Suppressor macrophage treated with lipopolysaccharide for 4 hours (primary cell): ENCODE data around the gene EDNRB.
"Not testable (repeated sequence)": the region's sequence is repeated elsewhere in the genome, so short reads cannot be mapped to it uniquely, and the experiment has no call there.

ENCODE experiments used
- DNase-seq: peaks from one replicate; pipeline ENCODE4 v3.0.0-alpha.2; 2020

EDNRB gene

DNA sequence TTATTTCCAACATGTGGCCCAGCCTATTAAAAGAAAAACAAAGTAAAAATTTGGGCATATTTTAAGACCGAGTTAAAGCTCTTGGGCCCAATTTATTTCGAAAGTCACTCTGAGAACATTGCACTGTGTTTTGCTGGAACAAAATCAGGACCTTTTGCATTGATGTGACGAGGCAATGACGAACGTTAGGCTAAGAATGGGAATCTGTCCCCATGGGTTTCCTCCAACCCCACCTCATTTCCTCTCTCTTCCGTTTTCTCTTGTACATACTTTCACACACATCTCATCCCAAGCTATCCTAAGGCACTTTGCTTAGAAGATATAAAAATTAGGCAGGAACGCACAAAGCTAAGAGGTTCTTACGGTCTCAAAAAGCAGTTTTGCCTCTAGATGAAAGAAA is 22.1 kb downstream of the EDNRB start:
- DNase-seq: no peak

DNA sequence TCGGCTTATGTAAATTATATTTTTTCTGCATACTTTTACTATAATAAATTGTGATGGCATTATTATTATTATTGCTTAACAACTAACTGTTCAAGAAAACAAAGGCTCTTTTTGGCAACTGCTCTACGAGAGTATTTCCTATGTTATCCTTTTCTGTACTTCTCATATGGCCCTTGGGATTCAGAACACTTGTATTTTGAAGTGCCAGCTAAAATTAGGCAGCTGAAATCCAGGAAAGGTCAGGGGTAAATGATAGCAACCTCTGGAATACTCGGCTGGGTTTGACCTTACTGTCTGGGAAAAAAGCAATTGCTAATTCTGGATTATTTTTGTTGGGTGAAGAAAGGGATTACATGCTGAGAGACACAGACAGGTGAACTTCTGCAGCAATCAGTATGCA is 23.9 kb downstream of the EDNRB start:
- no peak for DNase-seq

GRCh38 chr13:77893066-77893465 is 25.6 kb downstream of the EDNRB start:
- DNase-seq: no peak

DNA sequence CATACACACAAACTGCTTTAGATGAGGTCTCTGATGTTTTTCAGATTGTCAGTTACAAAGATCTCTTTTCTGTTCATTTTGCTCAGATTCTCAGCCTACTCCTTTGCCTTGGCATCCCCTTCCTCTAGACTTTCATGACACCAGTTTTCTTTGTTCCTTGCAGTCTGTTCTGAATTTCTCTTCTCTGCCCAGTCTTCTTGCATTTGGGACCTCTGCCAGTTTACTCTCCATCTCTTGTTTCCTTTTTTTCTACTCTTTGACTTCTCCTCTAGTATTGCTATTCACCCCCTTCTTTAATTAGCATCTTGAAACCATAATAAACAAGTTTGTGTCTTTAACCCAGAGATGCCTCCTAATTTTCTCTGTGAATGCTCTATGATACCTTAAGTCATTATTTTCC is 26.1 kb downstream of the EDNRB start:
- DNase-seq: no peak

- peak; percentile 36 for DNase-seq
Measured at GRCh38 chr13:77891486-77891885, 27.1 kb downstream of the EDNRB start.

DNA sequence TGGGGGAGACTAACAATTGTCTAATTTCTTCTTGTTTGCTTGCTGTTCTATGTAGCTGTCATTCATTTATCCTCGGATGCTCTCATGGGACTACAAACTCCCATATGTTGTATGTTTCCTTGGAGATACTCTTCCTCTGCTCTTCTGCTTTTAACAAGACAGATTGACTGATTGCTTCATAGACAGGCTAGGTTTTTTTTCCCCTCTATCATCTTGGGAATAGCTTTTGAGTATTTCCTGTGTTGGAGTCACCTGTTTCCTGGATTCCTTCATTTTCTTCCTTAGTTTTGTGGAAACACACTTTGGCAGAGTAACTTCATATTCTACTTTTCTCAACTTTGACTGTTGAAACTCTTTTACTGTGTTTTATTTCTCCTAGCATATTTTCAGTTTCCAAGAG is 27.6 kb downstream of the EDNRB start:
- no peak for DNase-seq

- DNase-seq: no peak
Measured at GRCh38 chr13:77883328-77883727, 35.3 kb downstream of the EDNRB start.

- no peak for DNase-seq
Measured at GRCh38 chr13:77878190-77878589, 40.4 kb downstream of the EDNRB start.

GRCh38 chr13:77876176-77876575 is 42.5 kb downstream of the EDNRB start:
- no peak for DNase-seq

- no peak for DNase-seq
Measured at GRCh38 chr13:77874406-77874805, 44.2 kb downstream of the EDNRB start.

DNA sequence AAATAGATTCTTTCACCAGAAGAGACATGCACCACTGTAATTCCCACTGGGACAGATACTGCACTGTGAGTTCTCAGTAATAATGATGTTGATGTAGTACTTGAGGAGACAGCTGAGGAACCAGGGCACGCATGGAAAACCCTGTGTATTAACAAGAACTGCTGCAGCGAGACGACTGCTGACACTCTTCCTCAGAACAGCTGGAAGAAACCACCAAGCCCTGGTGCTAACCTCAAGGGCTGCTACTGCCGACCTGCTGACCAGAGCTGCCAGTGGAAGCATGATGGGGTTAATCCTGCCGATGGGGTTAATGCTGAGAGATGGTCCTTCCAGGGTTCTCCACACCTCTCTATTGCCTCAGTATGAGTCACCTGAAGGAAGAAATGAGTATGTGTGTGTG is 45.6 kb downstream of the EDNRB start:
- DNase-seq: no peak

DNA sequence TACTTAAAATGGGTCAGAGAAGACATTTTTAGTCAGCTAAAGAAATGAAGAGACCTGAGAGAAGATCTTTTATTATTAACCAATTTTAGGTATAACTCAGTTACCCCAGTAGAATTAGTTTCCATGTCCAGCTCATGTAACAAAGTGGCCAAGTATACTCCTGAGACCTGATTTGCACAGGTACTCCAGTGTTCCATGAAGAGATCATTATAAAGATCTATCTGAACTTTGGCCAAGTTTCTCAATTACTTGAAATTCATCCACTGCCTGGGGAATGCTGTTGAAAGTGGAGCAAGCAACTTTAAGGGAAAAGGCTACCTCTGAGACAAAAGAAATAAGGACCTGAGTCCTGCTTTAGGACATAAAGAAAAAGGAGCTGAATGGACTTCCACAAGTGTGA is 47.0 kb downstream of the EDNRB start:
- no peak for DNase-seq

GRCh38 chr13:77868717-77869116 is 49.9 kb downstream of the EDNRB start:
- peak; percentile 20 for DNase-seq

GRCh38 chr13:77866971-77867370 is 51.7 kb downstream of the EDNRB start:
- DNase-seq: no peak

- no peak for DNase-seq
Measured at GRCh38 chr13:77865622-77866021, 53.0 kb downstream of the EDNRB start.

DNA sequence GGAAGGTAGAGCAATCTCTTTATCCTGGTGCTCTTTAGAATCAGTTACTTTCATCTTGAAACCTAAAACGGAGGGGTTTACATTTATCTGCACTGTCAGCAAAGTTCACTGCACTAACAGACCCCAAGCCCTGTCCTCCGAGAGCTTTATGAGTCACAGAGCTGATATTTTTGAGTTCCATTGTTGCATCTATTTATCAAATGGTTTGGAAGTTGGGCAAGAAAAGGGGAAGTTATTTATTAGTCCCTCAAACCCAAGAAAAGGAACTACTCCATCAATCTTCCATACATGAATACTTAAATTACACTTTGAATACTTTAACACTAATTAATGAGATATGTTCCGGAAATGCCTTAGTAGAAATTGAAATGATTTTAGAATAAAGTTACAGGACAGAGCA is 55.5 kb downstream of the EDNRB start:
- peak; percentile 13 for DNase-seq

GRCh38 chr13:77861741-77862140 is 56.9 kb downstream of the EDNRB start:
- DNase-seq: peak; percentile 50

DNA sequence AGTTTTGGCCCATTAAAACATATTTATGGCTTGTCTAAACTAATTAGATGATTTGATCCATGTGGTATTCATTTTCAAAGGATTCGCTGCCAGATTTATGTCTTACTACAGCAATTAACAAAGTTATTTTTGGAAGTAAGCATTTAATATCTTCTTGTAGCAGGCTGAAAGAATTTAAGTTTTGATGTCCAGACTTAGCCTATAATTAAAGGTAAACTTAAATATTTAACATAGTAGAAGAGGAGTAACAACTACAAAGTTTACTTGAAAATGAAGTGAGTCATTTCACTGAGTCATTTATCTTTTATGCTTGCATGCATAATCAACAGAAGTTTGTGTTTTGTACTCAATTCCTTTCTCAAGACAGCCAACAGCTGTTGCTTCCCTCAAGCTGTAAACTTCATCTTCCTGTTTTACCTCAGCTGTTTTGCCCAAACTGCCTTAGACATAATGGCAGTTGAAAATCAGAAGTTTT is 58.1 kb downstream of the EDNRB start:
- DNase-seq: peak; percentile 52

GRCh38 chr13:77859450-77859849 is 59.2 kb downstream of the EDNRB start:
- DNase-seq: peak; percentile 37

- DNase-seq: no peak
Measured at GRCh38 chr13:77857531-77858209, 61.0 kb downstream of the EDNRB start.

GRCh38 chr13:77853703-77854102 is 64.9 kb downstream of the EDNRB start:
- no peak for DNase-seq

- not testable (repeated sequence) for DNase-seq
Measured at GRCh38 chr13:77848050-77848449, 70.6 kb downstream of the EDNRB start.

GRCh38 chr13:77846173-77846572 is 72.5 kb downstream of the EDNRB start:
- peak; percentile 64 for DNase-seq
